SK-N-DZ (cell line): ENCODE data around the gene BCAN.

Experiments
- DNase-seq: peaks from one replicate; pipeline ENCODE4 v3.0.0-alpha.2; 2015; ENCODE audit warnings: low spot score

BCAN gene

DNA sequence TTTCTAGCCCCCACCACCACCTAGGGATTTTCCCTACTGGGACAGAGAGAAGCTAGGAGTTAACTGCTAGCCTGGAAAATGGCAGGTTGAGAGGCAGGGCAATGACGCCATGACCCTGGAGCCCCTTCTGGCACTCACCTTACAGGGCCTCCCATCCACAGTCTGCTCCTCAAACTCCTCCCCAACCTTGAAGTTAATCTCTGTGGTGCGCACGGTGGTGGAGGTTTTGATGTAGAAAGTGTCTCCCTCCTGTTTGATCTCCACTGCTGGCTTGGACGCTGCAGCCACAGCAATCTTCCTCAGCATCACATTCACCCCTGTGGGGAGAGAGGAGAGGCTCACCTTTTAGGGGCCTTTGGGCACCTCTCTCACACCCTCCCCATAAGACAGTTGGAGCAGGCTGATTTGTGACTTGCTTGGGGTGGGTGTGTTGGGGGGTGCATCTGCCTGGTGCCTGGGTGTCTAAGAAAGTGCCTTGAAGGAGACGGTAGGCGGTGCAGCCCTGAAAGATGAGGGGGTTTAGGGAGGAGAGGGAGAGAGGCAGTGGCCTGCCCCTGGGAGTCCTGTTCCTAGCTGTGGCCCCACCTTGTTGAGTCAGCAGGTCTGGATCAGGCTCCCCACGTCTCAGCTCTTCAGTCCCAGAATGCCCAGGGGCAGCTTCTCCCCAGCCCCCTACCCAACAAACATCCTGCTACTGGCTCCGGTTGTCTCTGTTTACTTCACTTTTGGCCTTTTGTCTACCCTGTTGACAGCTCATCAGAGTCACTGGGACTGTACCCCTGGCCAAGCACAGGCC, 59.0 kb downstream of the BCAN start:
- no peak for DNase-seq

DNA sequence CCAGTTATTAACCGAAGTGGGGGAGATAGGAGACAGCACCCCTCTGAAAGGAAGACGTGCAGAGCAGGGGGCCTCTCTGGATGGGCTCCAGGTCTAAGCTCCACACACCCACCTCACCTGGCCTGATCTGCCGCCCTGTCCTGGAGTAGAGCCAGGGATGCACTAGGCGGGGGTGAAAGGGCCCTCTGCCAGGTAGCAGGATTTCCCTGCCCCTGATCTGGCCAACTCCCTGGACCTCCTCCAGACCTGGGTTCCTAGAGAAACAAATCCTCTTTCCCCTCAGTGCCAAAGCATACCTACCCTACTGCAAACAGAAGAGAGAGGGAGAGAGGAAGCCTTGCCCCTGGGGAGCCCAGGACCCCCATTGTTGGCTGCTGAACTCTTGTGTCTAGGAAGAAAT, 61.4 kb downstream of the BCAN start:
- DNase-seq = no peak

DNA sequence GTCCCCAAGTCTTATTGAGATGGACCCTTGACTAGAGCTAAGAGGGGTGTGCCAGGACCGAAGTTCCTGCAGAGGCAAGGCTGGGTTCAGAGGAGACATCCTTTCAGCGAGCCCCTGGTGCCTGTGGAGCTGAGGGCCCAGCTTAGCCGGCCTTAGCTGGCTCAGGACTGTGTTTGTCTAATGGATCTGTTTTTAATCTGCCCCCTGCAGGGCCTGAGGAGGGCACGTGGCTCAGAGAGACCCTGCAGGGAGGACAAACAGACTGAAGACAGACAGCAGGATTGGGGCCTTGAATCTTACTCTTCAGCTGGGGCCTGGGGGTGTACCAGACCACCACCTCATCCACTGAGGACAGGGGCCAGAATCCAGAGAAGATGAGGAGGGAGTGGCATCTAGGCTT, 61.8 kb downstream of the BCAN start:
- no peak for DNase-seq

DNA sequence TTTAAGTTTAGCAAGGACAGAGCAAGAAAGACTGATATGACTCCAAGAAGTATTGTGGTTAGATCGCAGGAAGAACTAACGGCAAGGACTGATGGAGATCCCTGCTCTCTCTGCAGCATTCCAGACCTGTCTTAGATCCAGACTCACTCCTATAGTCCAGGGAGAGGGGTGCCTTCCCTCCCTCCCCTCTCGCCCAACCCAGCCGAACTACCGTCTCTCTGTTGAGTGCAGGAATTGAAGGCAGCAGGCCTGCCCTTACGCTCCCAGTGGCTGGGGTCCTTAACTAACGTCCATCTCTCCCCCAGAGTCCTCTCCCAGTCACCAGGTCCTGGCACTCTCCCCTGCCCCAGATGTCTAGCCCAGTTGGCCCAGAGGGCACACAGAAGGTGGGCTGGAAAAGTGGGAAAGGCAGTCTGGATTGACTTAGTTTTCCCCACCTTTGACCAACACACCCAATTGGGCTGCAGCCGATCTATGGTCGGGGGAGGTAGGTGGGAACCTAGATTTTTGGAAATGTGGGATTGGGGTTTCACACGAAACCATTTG, 62.3 kb downstream of the BCAN start:
- DNase-seq = no peak

DNA sequence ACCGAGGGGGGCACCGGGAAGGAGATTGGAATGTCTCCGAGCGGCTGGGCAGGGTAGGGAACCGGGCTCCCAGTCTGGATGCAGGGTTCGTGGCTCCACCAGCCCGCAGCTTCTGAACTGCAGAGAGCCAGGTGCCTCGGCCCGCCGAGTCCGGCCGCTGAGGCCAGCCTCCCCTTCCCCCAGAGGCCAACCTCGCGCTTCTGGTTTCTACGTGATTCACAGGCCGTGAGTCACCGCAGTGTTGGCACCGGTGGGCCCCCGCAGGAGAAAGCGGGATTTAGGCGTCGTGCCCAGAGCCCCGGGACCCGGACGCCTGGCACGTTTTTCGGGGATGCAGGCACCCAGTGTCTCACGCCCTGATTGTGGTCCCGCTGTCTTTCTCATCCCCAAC, 63.0 kb downstream of the BCAN start:
- DNase-seq = no peak

DNA sequence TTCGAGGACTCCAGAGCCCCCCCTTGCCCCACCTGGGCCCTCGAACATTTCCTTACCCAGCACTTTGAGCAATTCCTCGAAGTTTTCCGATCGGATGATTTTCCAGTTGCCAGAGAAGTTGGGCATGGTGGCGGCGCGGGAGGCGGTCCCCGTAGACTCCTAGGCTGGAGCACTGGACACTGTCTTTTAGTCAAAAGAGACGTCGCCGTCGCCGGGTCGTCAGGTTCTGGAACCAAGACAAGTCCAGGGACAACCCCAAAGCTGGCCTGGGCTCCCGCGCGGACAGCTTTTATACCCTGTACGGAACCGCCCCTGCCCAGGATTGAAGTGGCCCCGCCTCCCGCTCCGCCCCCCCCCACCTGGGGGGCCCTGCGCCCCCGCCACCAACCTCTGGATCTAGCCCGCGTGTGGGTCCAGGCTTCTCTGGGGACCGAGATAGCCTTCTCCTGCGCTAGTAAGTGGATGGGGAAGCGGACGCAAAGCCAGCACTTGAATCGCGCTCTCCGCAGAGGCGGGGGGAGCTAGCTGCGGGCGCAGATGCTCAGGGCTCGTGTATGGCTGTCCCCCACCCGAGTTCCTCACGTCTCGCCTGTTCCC, 63.5 kb downstream of the BCAN start, which contains the start of gene CRABP2:
CRABP2 (minus strand) TSS at position 263 of the 597 bp plus-strand sequence; CDS start at position 126, 137 bp downstream.
- peak; percentile 66 for DNase-seq

DNA sequence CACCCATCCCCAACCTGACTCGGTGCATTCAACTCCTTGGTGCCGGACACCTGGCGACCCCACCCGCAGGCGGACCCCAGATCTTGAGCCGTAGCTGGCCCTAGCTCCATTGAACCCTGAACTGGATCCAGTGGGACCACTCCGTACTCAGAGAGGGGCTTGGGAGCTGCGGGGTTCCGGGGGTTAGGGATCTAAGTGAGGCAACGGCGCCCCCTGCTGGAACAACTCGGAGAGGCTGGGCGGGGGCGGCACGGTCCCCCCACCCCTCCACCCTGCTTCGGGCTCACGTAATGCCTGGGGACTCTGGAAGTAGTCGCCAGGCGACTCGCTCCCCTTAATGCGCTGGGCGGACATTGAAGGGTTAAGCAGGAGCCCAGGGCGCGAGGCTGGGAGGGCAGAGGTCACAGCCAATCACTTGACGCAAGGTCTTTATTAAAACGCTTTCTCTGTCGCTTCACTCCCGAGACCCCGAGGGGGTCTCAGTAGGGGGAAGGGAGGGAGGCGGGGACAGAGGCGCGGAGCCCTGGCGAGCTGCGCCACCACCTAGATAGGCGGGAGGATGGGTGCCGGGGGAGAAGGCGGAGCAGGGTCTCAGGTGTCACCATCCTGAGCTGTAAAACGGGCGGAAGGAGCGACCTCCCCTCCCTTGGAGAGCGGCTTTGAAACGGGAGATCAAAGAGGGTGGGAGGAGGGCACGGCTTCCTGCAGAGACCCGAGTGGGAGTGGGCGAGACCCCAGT, 64.2 kb downstream of the BCAN start:
- DNase-seq = peak; percentile 91

DNA sequence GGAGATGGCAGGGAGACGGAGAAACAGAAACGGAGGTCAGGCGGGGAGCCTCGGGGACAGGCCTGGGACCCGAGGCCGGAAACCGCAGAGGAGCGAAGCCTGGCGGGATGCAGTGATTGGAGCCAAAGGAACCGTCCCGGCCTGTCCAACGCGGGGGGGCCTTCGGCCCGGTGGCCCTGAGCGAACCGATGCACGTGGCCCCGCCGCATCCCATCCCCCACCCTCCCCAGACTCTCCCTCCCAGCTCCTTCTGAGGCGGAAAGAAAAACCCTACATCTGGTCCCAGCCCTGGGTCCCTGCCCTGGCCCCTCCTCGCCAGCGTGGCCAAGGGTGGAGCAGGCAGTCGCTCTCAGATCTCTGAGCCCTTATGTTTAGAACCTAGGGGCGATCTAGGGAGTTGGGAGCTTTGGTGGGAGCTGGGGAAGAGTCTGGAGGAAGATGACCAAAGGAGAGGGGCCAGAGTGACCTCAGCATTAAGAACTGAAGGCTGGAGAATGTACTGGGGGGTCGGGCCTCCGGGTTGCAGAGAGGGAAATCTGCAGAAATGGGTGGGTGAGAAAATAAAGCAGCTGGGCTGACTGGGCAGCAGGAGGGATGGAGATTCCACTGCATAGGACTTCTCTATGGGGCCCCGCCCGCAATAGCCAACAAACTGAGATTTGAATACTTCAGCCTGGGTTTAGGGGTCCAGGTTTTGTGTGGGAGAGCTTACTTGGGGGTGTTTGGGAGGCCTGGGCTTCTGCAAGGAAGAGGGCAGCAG, 64.9 kb downstream of the BCAN start:
- no peak for DNase-seq

DNA sequence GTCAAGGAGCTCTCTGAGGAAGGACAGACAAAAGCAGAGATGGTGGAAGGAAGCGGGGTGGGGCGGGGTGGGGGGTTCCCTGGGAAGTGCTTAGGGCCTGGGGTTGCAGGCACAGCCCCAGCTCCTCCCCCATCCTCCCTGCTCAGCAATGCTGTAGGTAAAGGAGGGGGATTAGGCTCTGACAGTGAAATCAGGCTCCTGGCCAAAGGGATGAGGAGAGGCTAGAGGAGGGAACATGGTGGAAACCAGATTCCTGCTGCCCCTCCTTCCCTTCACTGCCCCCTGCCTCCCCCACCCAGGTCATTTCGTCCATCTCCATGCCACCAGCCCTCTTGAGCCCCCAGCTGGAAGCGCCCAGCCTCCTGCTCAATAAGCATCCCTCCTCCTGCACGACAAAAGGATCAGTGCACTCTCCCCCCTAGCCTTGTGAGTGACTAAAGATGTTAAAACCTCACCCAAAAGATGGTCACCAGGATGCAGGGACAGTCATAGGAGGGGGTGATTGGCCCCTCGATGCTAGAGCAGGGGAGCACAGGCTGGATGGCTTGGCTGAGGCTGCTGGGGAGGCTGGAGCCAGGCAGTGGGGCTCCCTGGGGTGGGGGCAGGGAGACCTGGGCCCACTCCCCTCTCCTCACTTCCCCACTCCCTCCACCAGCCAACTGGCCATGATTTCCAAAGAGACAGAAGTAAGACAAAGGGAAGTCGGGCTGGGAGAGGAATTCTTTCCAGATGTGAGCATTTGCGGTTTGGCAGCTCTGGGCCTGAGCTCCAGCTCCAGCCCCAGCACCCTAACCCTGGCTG, 65.7 kb downstream of the BCAN start:
- no peak for DNase-seq

DNA sequence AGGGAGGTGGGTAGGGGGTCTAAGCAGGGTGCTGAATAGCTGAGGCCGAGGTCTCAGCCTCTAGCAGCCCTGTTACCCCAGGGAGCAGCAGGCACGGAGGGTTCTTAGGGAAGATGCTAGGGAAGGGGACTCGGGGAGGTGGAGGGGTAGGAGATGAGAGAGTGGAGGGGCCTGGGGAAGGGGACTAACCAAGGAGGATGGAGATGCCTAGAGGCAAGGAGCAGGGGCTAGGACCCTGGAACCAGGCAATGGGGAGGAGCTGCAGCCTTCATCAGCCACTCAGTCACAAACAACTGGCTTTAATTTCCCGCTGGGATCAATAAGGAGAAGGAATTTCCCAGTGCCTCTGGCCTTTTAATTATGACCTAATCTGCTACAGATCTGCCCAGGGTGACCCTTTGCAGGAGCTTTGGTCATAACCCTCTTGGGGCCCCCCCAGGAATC, 66.3 kb downstream of the BCAN start:
- DNase-seq = no peak

DNA sequence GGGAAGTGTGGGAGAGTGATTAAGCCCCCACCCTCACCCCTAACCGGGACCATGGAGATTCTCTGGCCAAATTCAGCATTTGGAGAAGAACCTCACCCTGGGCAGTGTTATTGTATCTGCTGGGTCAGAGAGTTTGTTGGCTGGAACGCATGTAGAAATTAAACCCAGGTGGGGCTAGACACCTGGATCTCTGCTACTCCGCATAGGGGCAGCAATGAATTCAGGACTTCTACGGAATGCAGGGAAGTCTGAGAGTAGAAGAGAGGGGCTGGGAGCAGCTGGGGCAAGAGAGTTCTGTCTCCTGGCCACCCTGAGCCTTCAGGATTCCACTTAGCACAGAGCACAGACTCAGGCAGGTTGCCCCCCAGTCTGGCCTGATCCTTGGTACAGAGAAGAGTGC, 67.1 kb downstream of the BCAN start:
- no peak for DNase-seq
